AG10803 (cell line): ENCODE data around the gene FARP1.
"Not testable (repeated sequence)": the region's sequence is repeated elsewhere in the genome, so short reads cannot be mapped to it uniquely, and the experiment has no call there.

ENCODE experiments used
- DNase-seq: peaks from one replicate; pipeline ENCODE4 v3.0.0; 2010; ENCODE audit warnings: low read depth
- H3K4me3 ChIP-seq: 2 replicates; pipeline ENCODE4 v1.5.1; 2011; ENCODE audit warnings: mild to moderate bottlenecking, low read length, control low read depth
- CTCF ChIP-seq: conservative IDR thresholded peaks from 2 replicates; pipeline ENCODE4 v1.5.1; 2011; ENCODE audit warnings: mild to moderate bottlenecking, low read length, control low read depth, inconsistent platforms

FARP1 gene

GRCh38 chr13:98410612-98411011 lies 267.7 kb downstream of the FARP1 start:
- DNase-seq, result no peak
- TF ChIP-seq CTCF, result no peak
- H3K4me3 ChIP-seq, result no peak overlapping the region

- H3K4me3 ChIP-seq, result no peak overlapping the region
Observed at GRCh38 chr13:98411013-98411412, 268.1 kb downstream of the FARP1 start.

GRCh38 chr13:98411617-98412265 lies 268.8 kb downstream of the FARP1 start:
- no peak overlapping the region for H3K4me3 ChIP-seq
- TF ChIP-seq CTCF, result no peak
- DNase-seq, result peak; percentile 45

More at GRCh38 chr13:98411013-98411412, 268.1 kb downstream of the FARP1 start:
- no peak for DNase-seq
- no peak for TF ChIP-seq CTCF

- H3K4me3 ChIP-seq, DNase-seq: not testable (repeated sequence)
Observed at GRCh38 chr13:98413278-98413677, 270.4 kb downstream of the FARP1 start.

DNA sequence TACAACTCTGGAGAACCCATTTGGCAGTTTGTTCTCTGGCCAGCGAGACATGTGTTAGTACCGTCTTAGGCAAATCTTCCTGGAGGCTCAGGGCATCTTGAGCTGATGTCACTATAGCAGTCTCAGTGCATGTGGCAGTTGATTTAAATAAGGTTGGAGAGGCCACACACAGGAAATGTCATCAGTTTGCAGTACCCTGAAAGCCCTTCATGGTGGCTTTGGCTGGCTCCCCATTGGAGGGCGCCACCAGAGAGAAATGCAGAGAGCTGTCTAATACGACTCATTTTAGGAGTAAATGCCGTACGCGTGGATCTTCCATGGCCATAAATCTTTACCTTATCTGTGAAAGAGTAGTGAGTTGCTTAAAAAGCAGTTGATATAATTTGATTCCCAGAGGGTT lies 270.9 kb downstream of the FARP1 start:
- TF ChIP-seq CTCF, result no peak
- H3K4me3 ChIP-seq, result no peak overlapping the region
- DNase-seq, result no peak

- TF ChIP-seq CTCF, result no peak
- no peak for DNase-seq
Observed at GRCh38 chr13:98415326-98416070, 272.6 kb downstream of the FARP1 start.

DNA sequence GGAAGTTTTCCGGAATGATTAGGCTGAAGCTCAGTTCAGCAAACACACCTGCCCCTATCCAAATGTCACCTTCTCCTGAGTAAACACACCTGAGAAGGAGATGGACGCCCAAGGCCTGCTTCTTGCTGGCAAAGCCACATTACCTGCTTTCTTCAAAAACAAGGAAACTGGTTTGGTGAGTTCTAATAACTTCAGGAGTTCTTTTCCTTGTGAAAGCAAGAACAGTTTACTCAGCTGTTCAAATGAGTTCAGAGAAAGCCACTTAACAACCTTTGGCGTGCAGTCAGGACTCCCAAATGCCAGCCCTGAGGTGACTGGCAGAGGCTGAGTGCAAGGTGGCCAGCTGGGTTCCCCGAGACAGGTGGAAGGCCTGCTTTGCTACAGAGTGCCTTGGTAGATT lies 273.5 kb downstream of the FARP1 start:
- no peak for TF ChIP-seq CTCF
- H3K4me3 ChIP-seq, result no peak overlapping the region
- DNase-seq, result no peak

More at GRCh38 chr13:98415326-98416070, 272.6 kb downstream of the FARP1 start:
- no peak overlapping the region for H3K4me3 ChIP-seq
